Measurements from ENCODE around the gene PIP4K2C. TPM values are rescaled to one million over a fixed set of nuclear protein-coding genes. Genes with fewer than 3 reads are reported as not detected.
"Not testable (repeated sequence)": the region's sequence is repeated elsewhere in the genome, so short reads cannot be mapped to it uniquely, and the experiment has no call there.

PIP4K2C gene
- total RNA-seq, 1 experiment from 2014 or later = 48.7 TPM

- CTCF ChIA-PET = no interaction called here
- no peak overlapping the region for H3K27ac ChIP-seq
- BruUV-seq (replicated peaks) = no TSS peak
Measured at GRCh38 chr12:57616383-57617101, 25.6 kb downstream of the PIP4K2C start.

GRCh38 chr12:57617942-57618341, 26.9 kb downstream of the PIP4K2C start:
- no TSS peak for BruUV-seq (replicated peaks)
- Histone ChIP-seq H3K9me3 (ENCODE audit: insufficient read depth, low read depth) (no peaks in the 10 kb centered on the region), H3K4me2 (no peak overlapping the region), H3K79me2 (ENCODE audit: low read depth) (no peaks in the 10 kb centered on the region), H3K4me3 (no peak overlapping the region), H4K20me1 (ENCODE audit: insufficient read depth) (no peaks in the 10 kb centered on the region), H3K27ac (no peak overlapping the region), H3K9me2 (ENCODE audit: insufficient read depth) (no peaks in the 10 kb centered on the region), H3K4me1 (replicated peaks; ENCODE audit: insufficient read depth) (no peaks in the 10 kb centered on the region), H3K27me3 (ENCODE audit: insufficient read depth, low read depth) (peaks cover 98% of the 10 kb centered on the region), H3F3A (ENCODE audit: insufficient read depth, low read depth) (no peaks in the 10 kb centered on the region), H3K36me3 (ENCODE audit: low read depth) (no peaks in the 10 kb centered on the region), H2AFZ (no peak overlapping the region)
- ChIA-PET POLR2A (ENCODE audit: unreplicated experiment) (no interaction called here), CTCF (no interaction called here)
- TF ChIP-seq CTCF (conservative IDR thresholded peaks at IDR 0.05) = no peak
- TF ChIP-seq EZH2 (IDR thresholded peaks at IDR 0.05; ENCODE audit: low read depth) = no peak
- intact Hi-C loops (cut with micrococcal nuclease; ENCODE audit: unreplicated experiment) = no loop called here
- DNase-seq = no peak

More at GRCh38 chr12:57616383-57617101, 25.6 kb downstream of the PIP4K2C start:
- H3K9me2 ChIP-seq (ENCODE audit: insufficient read depth) = no peaks in the 10 kb centered on the region
- H4K20me1 ChIP-seq (ENCODE audit: insufficient read depth) = no peaks in the 10 kb centered on the region
- no peaks in the 10 kb centered on the region for H3K4me1 ChIP-seq (replicated peaks; ENCODE audit: insufficient read depth)
- H2AFZ ChIP-seq = no peak overlapping the region
- TF ChIP-seq CTCF (conservative IDR thresholded peaks at IDR 0.05) = no peak
- TF ChIP-seq EZH2 (IDR thresholded peaks at IDR 0.05; ENCODE audit: low read depth) = no peak
- POLR2A ChIA-PET (ENCODE audit: unreplicated experiment) = interaction anchor here (0.6 kb wide), 1 partner anchor 87 kb away, joined by 5 read pairs; no protein-coding TSS in a partner anchor
- no peaks in the 10 kb centered on the region for H3K36me3 ChIP-seq (ENCODE audit: low read depth)
- peaks cover 97% of the 10 kb centered on the region for H3K27me3 ChIP-seq (ENCODE audit: insufficient read depth, low read depth)
- H3K4me2 ChIP-seq = no peak overlapping the region
- no peak overlapping the region for H3K4me3 ChIP-seq
- no peaks in the 10 kb centered on the region for H3K9me3 ChIP-seq (ENCODE audit: insufficient read depth, low read depth)
- no peaks in the 10 kb centered on the region for H3K79me2 ChIP-seq (ENCODE audit: low read depth)
- no peak for DNase-seq
- intact Hi-C loops (cut with micrococcal nuclease; ENCODE audit: unreplicated experiment) = no loop called here
- H3F3A ChIP-seq (ENCODE audit: insufficient read depth, low read depth) = no peaks in the 10 kb centered on the region

GRCh38 chr12:57618431-57618830, 27.4 kb downstream of the PIP4K2C start:
- H3F3A ChIP-seq (ENCODE audit: insufficient read depth, low read depth); H3K4me3 ChIP-seq; POLR2A ChIA-PET (ENCODE audit: unreplicated experiment); H3K9me2 ChIP-seq (ENCODE audit: insufficient read depth); H4K20me1 ChIP-seq (ENCODE audit: insufficient read depth); H3K27ac ChIP-seq; H3K9me3 ChIP-seq (ENCODE audit: insufficient read depth, low read depth); H3K36me3 ChIP-seq (ENCODE audit: low read depth); H3K4me1 ChIP-seq (replicated peaks; ENCODE audit: insufficient read depth); H3K4me2 ChIP-seq; CTCF ChIA-PET; H3K79me2 ChIP-seq (ENCODE audit: low read depth); intact Hi-C loops (cut with micrococcal nuclease; ENCODE audit: unreplicated experiment); DNase-seq; BruUV-seq (replicated peaks); H2AFZ ChIP-seq: not testable (repeated sequence)
- peaks cover 98% of the 10 kb centered on the region for H3K27me3 ChIP-seq (ENCODE audit: insufficient read depth, low read depth)

GRCh38 chr12:57618966-57619433, 28.0 kb downstream of the PIP4K2C start:
- Histone ChIP-seq H3K9me3 (ENCODE audit: insufficient read depth, low read depth) (no peaks in the 10 kb centered on the region), H3K4me1 (replicated peaks; ENCODE audit: insufficient read depth) (no peaks in the 10 kb centered on the region), H3K27ac (no peak overlapping the region), H3K4me2 (no peak overlapping the region), H2AFZ (no peak overlapping the region), H3K36me3 (ENCODE audit: low read depth) (no peaks in the 10 kb centered on the region), H3K27me3 (ENCODE audit: insufficient read depth, low read depth) (peaks cover 97% of the 10 kb centered on the region), H3F3A (ENCODE audit: insufficient read depth, low read depth) (no peaks in the 10 kb centered on the region), H3K79me2 (ENCODE audit: low read depth) (no peaks in the 10 kb centered on the region), H3K4me3 (no peak overlapping the region), H4K20me1 (ENCODE audit: insufficient read depth) (no peaks in the 10 kb centered on the region), H3K9me2 (ENCODE audit: insufficient read depth) (no peaks in the 10 kb centered on the region)
- no peak for TF ChIP-seq CTCF (conservative IDR thresholded peaks at IDR 0.05)
- TF ChIP-seq EZH2 (IDR thresholded peaks at IDR 0.05; ENCODE audit: low read depth) = no peak
- POLR2A ChIA-PET (ENCODE audit: unreplicated experiment) = no interaction called here
- BruUV-seq (replicated peaks) = no TSS peak
- CTCF ChIA-PET = no interaction called here
- intact Hi-C loops (cut with micrococcal nuclease; ENCODE audit: unreplicated experiment) = no loop called here
- DNase-seq = no peak

All from PC-9 (cell line).